OCI-LY1 (cell line): Measurements from ENCODE around the gene EVC.

Experiments used
- H2AFZ ChIP-seq: fragments of 200-600 bp; sonication (generic), shearing (Covaris generic); 2 replicates; pipeline ENCODE4 v1.6.0; 2014; ENCODE audit warnings: antibody characterized with exemption, mild to moderate bottlenecking, low read length
- H3F3A ChIP-seq: fragments of 200-600 bp; sonication (generic), shearing (Covaris generic); 2 replicates; pipeline ENCODE4 v1.6.0; 2014; ENCODE audit warnings: mild to moderate bottlenecking, antibody characterized with exemption, low read length, moderate library complexity; ENCODE audit not compliant: insufficient read depth
- H3K27ac ChIP-seq: fragments of 200-600 bp; sonication (generic); 2 replicates; pipeline ENCODE4 v1.5.1; 2014; ENCODE audit warnings: low read length, mixed run types, mild to moderate bottlenecking, low read depth; ENCODE audit not compliant: poor library complexity, severe bottlenecking
- H3K27me3 ChIP-seq: fragments of 200-600 bp; sonication (generic); 2 replicates; pipeline ENCODE4 v1.6.0; 2014; ENCODE audit warnings: antibody characterized with exemption, mild to moderate bottlenecking, low read length, moderate library complexity; ENCODE audit not compliant: insufficient read depth
- H3K36me3 ChIP-seq: fragments of 200-600 bp; sonication (generic); 2 replicates; pipeline ENCODE4 v1.6.1; 2014; ENCODE audit warnings: mild to moderate bottlenecking, antibody characterized with exemption, low read length, moderate library complexity, mixed read lengths; ENCODE audit not compliant: insufficient read depth
- H3K4me1 ChIP-seq: fragments of 200-600 bp; sonication (generic); 2 replicates; pipeline ENCODE4 v1.5.1; 2014; ENCODE audit warnings: mild to moderate bottlenecking, low read length, moderate library complexity; ENCODE audit not compliant: insufficient read depth, severe bottlenecking
- H3K4me2 ChIP-seq: fragments of 200-600 bp; sonication (generic), shearing (Covaris generic); 2 replicates; pipeline ENCODE4 v1.6.1; 2014; ENCODE audit warnings: low read length
- H3K4me3 ChIP-seq: fragments of 200-600 bp; sonication (generic); 2 replicates; pipeline ENCODE4 v1.5.1; 2014; ENCODE audit warnings: low read length, low read depth, mild to moderate bottlenecking, mixed read lengths; ENCODE audit not compliant: poor library complexity, severe bottlenecking
- H3K79me2 ChIP-seq: fragments of 200-600 bp; shearing (Covaris generic); 2 replicates; pipeline ENCODE4 v1.6.1; 2016; ENCODE audit warnings: mixed run types, low read length, mixed read lengths; ENCODE audit not compliant: insufficient read depth
- H3K9ac ChIP-seq: fragments of 200-600 bp; sonication (generic), shearing (Covaris generic); 2 replicates; pipeline ENCODE4 v1.6.1; 2014; ENCODE audit warnings: mild to moderate bottlenecking, low read length, mixed read lengths
- H3K9me2 ChIP-seq: fragments of 200-600 bp; sonication (generic), shearing (Covaris generic); 2 replicates; pipeline ENCODE4 v1.6.1; 2014; ENCODE audit warnings: low read depth, mild to moderate bottlenecking, low read length, mixed read lengths
- H3K9me3 ChIP-seq: fragments of 200-600 bp; shearing (Covaris generic); 2 replicates; pipeline ENCODE4 v1.6.1; 2014; ENCODE audit warnings: low read length, mixed read lengths
- H4K20me1 ChIP-seq: fragments of 200-600 bp; sonication (generic), shearing (Covaris generic); 2 replicates; pipeline ENCODE4 v1.6.0; 2016; ENCODE audit warnings: mild to moderate bottlenecking, low read length; ENCODE audit not compliant: insufficient read depth
- EZH2 ChIP-seq: fragments of 200-600 bp; sonication (generic), shearing (Covaris generic); IDR thresholded peaks from 2 replicates; pipeline ENCODE4 v1.8.0; 2017; ENCODE audit warnings: borderline replicate concordance, mixed run types, mild to moderate bottlenecking, antibody characterized with exemption, low read length, moderate library complexity, mixed read lengths
- TF ChIP-seq, protein P1 (sequence below): fragments of 200-600 bp; sonication (generic), shearing (Covaris generic); IDR thresholded peaks from 2 replicates; pipeline ENCODE4 v1.5.1; 2017; ENCODE audit warnings: mild to moderate bottlenecking, antibody characterized with exemption, low read length, moderate library complexity, mixed read lengths

The EVC gene

DNA sequence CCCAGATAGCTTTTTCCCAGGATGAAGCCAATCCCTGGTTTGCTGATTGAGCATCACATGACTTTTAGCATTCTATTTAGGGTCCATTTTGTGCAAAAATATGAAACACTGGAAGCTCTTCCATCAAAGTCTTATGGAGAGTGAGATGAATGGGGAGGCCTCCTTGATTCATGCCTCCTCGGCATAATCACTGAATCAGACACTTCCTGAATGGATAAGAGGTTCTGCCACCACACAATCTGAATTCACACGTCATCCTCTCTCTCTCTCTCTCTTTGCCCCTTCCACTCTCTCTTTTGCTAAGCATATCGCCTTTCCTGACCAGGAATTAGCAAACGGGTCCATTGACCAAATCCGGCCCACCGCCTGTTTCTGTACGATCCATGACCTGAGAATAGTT, 113.2 kb downstream of the EVC start:
- TF ChIP-seq EZH2, result no peak
- TF ChIP-seq, protein P1, sequence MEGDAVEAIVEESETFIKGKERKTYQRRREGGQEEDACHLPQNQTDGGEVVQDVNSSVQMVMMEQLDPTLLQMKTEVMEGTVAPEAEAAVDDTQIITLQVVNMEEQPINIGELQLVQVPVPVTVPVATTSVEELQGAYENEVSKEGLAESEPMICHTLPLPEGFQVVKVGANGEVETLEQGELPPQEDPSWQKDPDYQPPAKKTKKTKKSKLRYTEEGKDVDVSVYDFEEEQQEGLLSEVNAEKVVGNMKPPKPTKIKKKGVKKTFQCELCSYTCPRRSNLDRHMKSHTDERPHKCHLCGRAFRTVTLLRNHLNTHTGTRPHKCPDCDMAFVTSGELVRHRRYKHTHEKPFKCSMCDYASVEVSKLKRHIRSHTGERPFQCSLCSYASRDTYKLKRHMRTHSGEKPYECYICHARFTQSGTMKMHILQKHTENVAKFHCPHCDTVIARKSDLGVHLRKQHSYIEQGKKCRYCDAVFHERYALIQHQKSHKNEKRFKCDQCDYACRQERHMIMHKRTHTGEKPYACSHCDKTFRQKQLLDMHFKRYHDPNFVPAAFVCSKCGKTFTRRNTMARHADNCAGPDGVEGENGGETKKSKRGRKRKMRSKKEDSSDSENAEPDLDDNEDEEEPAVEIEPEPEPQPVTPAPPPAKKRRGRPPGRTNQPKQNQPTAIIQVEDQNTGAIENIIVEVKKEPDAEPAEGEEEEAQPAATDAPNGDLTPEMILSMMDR, result no peak
- Histone ChIP-seq H3K79me2 (no peaks in the 10 kb centered on the region), H3K27ac (no peak overlapping the region), H3K4me3 (no peak overlapping the region), H2AFZ (no peak overlapping the region), H3F3A (no peaks in the 10 kb centered on the region), H3K4me1 (no peaks in the 10 kb centered on the region), H3K27me3 (no peaks in the 10 kb centered on the region), H3K4me2 (no peak overlapping the region), H4K20me1 (no peaks in the 10 kb centered on the region), H3K9me2 (no peaks in the 10 kb centered on the region), H3K9ac (no peak overlapping the region), H3K36me3 (peaks cover 4% of the 10 kb centered on the region; the same call in 1 of the 2 replicates), H3K9me3 (no peaks in the 10 kb centered on the region)

DNA sequence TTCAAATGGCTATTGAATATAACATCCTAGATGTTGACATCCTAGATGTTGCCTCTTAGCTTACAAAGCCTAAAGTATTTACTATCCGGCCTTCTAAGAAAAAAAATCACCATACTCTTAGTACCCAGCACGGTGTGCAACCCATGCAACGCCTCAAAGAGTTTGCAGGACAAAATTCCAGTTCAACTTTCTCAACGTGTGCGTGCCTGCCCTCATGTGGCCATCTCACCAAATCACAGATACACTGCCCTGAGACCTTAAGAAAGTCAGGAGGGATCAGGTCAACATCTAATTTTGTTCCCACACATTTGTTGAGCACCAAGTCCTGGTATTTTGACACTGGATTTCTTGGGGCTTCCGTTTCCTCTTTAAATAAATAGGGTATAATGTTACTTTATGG, 113.6 kb downstream of the EVC start:
- Histone ChIP-seq H3K9me2 (no peaks in the 10 kb centered on the region), H3K79me2 (no peaks in the 10 kb centered on the region), H3K9ac (no peak overlapping the region), H3K36me3 (peaks cover 4% of the 10 kb centered on the region; the same call in 1 of the 2 replicates), H3K4me1 (no peaks in the 10 kb centered on the region), H3K9me3 (no peaks in the 10 kb centered on the region), H3K27me3 (no peaks in the 10 kb centered on the region), H3K27ac (no peak overlapping the region), H4K20me1 (no peaks in the 10 kb centered on the region), H2AFZ (no peak overlapping the region), H3K4me3 (no peak overlapping the region), H3F3A (no peaks in the 10 kb centered on the region), H3K4me2 (no peak overlapping the region)
- TF ChIP-seq, protein P1, result peak; percentile 46; the same call in 1 of the 2 replicates
- TF ChIP-seq EZH2, result no peak

DNA sequence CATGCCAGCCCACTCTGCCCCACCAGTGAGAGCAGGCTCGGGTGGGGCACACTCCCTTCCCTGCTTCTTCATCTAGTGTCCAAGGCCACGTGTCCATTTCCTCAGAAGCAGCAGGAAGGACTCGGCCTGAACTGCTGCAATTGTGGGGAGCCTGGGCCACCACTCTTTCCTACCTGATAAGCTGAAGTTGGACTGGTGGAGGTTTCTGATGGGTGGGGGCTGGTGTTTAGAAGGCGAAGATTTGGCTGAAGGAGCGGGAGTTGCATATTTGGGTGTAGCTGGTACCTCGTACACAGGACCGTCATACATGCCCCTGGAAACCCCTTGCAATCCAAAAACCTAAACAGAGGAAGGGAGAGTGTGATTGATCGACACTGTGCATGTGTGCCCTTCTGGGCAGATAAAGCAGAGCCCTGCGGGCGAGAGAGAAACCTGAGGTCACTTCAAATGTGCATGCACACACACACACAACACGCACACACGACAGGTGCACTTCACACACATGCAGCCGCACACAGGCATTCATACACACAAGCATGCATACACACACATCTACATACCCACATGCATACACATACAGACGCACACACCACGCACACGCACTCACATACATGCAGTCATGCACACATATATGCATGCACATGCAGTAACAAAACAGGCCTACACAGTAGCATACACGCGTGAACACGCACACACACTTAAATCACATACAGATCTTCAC, 114.5 kb downstream of the EVC start:
- peaks cover 4% of the 10 kb centered on the region; the same call in 1 of the 2 replicates for H3K36me3 ChIP-seq
- H3K4me1 ChIP-seq, result no peaks in the 10 kb centered on the region
- H3K4me3 ChIP-seq, result no peak overlapping the region
- no peaks in the 10 kb centered on the region for H3K27me3 ChIP-seq
- H3K9me2 ChIP-seq, result no peaks in the 10 kb centered on the region
- no peaks in the 10 kb centered on the region for H3K9me3 ChIP-seq
- no peak overlapping the region for H2AFZ ChIP-seq
- no peak overlapping the region for H3K27ac ChIP-seq
- no peaks in the 10 kb centered on the region for H3F3A ChIP-seq
- no peak overlapping the region for H3K4me2 ChIP-seq
- TF ChIP-seq EZH2, result no peak
- TF ChIP-seq, protein P1, result no peak
- no peaks in the 10 kb centered on the region for H3K79me2 ChIP-seq
- no peaks in the 10 kb centered on the region for H4K20me1 ChIP-seq
- H3K9ac ChIP-seq, result no peak overlapping the region
